NCI-H2227 (cell line): ENCODE measurements around the gene SGK1.

Source experiments
- DNase-seq: peaks from one replicate; lab custom pipeline; 2025; ENCODE audit not compliant: unreplicated experiment; lab: John Stamatoyannopoulos, UW

SGK1 gene

GRCh38 chr6:134173366-134173725 is 144.6 kb downstream of the SGK1 start:
- no peak for DNase-seq

GRCh38 chr6:134172706-134173365 is 145.1 kb downstream of the SGK1 start:
- DNase-seq: no peak

- DNase-seq: no peak
Measured at GRCh38 chr6:134172020-134172705, 145.7 kb downstream of the SGK1 start.

- no peak for DNase-seq
Measured at GRCh38 chr6:134171517-134171916, 146.4 kb downstream of the SGK1 start.

GRCh38 chr6:134170844-134171243 is 147.1 kb downstream of the SGK1 start:
- no peak for DNase-seq

GRCh38 chr6:134169871-134170486 is 147.9 kb downstream of the SGK1 start:
- no peak for DNase-seq

- no peak for DNase-seq
Measured at GRCh38 chr6:134168590-134169208, 149.2 kb downstream of the SGK1 start.

GRCh38 chr6:134166511-134167261 is 151.2 kb downstream of the SGK1 start:
- no peak for DNase-seq

GRCh38 chr6:134165561-134166201 is 152.2 kb downstream of the SGK1 start:
- DNase-seq: no peak

GRCh38 chr6:134164300-134164699 is 153.6 kb downstream of the SGK1 start:
- DNase-seq: no peak

GRCh38 chr6:134162932-134163331 is 155.0 kb downstream of the SGK1 start:
- DNase-seq: no peak

GRCh38 chr6:134161041-134161440 is 156.9 kb downstream of the SGK1 start:
- DNase-seq: no peak

GRCh38 chr6:134152767-134153485 is 165.0 kb downstream of the SGK1 start:
- no peak for DNase-seq

- DNase-seq: no peak
Measured at GRCh38 chr6:134148566-134148965, 169.3 kb downstream of the SGK1 start.

GRCh38 chr6:134147034-134147533 is 170.8 kb downstream of the SGK1 start:
- no peak for DNase-seq

GRCh38 chr6:134146268-134147033 is 171.5 kb downstream of the SGK1 start:
- DNase-seq: no peak

- DNase-seq: peak; percentile 1
Measured at GRCh38 chr6:134145786-134146185, 172.1 kb downstream of the SGK1 start.

GRCh38 chr6:134138226-134138975 is 179.5 kb downstream of the SGK1 start:
- no peak for DNase-seq
